ENCODE results near the gene SH3BGR.

- TF ChIP-seq, protein P1, sequence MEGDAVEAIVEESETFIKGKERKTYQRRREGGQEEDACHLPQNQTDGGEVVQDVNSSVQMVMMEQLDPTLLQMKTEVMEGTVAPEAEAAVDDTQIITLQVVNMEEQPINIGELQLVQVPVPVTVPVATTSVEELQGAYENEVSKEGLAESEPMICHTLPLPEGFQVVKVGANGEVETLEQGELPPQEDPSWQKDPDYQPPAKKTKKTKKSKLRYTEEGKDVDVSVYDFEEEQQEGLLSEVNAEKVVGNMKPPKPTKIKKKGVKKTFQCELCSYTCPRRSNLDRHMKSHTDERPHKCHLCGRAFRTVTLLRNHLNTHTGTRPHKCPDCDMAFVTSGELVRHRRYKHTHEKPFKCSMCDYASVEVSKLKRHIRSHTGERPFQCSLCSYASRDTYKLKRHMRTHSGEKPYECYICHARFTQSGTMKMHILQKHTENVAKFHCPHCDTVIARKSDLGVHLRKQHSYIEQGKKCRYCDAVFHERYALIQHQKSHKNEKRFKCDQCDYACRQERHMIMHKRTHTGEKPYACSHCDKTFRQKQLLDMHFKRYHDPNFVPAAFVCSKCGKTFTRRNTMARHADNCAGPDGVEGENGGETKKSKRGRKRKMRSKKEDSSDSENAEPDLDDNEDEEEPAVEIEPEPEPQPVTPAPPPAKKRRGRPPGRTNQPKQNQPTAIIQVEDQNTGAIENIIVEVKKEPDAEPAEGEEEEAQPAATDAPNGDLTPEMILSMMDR (IDR thresholded peaks at IDR 0.05), result peak in 2 of 6 experiments; percentile 10 to 23
- peak in 1 of 2 donors; percentile 94 for TF ChIP-seq POLR2A (IDR thresholded peaks at IDR 0.05)
Measured at GRCh38 chr21:39445321-39446269, 6.2 kb upstream of the SH3BGR start, which contains the start of gene LCA5L.
